Tibial nerve (tissue), 4 donors: ENCODE results near the gene CTXN1.
"Not testable (repeated sequence)": the region's sequence is repeated elsewhere in the genome, so short reads cannot be mapped to it uniquely, and the experiment has no call there.

Source experiments
- CTCF ChIP-seq, 5 experiments: fragments of 200-600 bp in 3 of 5; fragments of 450-650 bp in 2 of 5; sonication (generic) in 3 of 5; IDR thresholded peaks; one replicate each; pipeline ENCODE4 v1.5.1; 2016 to 2019; ENCODE audit warnings: antibody characterized with exemption in 5 of 5, mild to moderate bottlenecking in 3 of 5, moderate library complexity in 2 of 5
- EP300 ChIP-seq, 2 donors: sonication (generic); formaldehyde crosslinking; IDR thresholded peaks; one replicate each; pipeline ENCODE4 v1.6.1; 2017; ENCODE audit warnings: antibody characterized with exemption in 2 of 2, mild to moderate bottlenecking in 1 of 2
- POLR2A ChIP-seq, 2 donors: fragments of 450-650 bp; IDR thresholded peaks; one replicate each; pipeline ENCODE4 v1.6.1; 2017; ENCODE audit warnings: antibody characterized with exemption in 2 of 2, mild to moderate bottlenecking in 2 of 2, moderate library complexity in 2 of 2

GRCh38 chr19:7918062-7918614 lies 7.8 kb downstream of the CTXN1 start:
- not testable (repeated sequence) for TF ChIP-seq CTCF, POLR2A, EP300 (IDR thresholded peaks at IDR 0.05)
